ENCODE data around the gene NDUFAF8. TPM values are rescaled to one million over a fixed set of nuclear protein-coding genes. Genes with fewer than 3 reads are reported as not detected.

NDUFAF8 gene
- total and polyA plus RNA-seq, 10 of the 15 experiments (the other 5 are each of a cell fraction or from before 2014, with no cell fraction given), result 22.0 to 307 (median 106) TPM

GRCh38 chr17:81271226-81271625 is 32.1 kb downstream of the NDUFAF8 start (continued):
- TF ChIP-seq CBX3 (IDR thresholded peaks at IDR 0.05; ENCODE audit: borderline replicate concordance, low read depth) (no peak), FOXM1 (IDR thresholded peaks at IDR 0.05; ENCODE audit: low read depth, low read length) (no peak), IRF4 (IDR thresholded peaks at IDR 0.05; ENCODE audit: low read depth, low read length) (no peak), SUPT20H (IDR thresholded peaks at IDR 0.05; ENCODE audit: borderline replicate concordance, control insufficient read depth, low read depth, low read length) (no peak)

- CTCF ChIA-PET, result no interaction called here
- ATAC-seq, result no peak
- POLR2A ChIA-PET, result no interaction called here
- intact Hi-C loops (cut with micrococcal nuclease; ENCODE audit: unreplicated experiment) (no loop called here), in situ Hi-C loops (cut with MboI) (no loop called here)
- Histone ChIP-seq H3K4me3 (no peak overlapping the region), H3K4me1 (ENCODE audit: control insufficient read depth, insufficient read depth, low read length) (no peaks in the 10 kb centered on the region), H3K79me2 (ENCODE audit: control insufficient read depth, insufficient read depth, low read length) (no peaks in the 10 kb centered on the region), H4K20me1 (ENCODE audit: control insufficient read depth, insufficient read depth) (no peaks in the 10 kb centered on the region), H3K27ac (ENCODE audit: control insufficient read depth, insufficient read depth) (no peak overlapping the region), H3K27me3 (replicated peaks in 1 of 2; ENCODE audit: control insufficient read depth in 2 of 2, insufficient read depth in 2 of 2, low read length in 1 of 2) (no peaks in the 10 kb centered on the region), H3K9me3 (replicated peaks; ENCODE audit: control insufficient read depth, insufficient read depth, low read length) (no peaks in the 10 kb centered on the region), H2AFZ (ENCODE audit: control insufficient read depth, low read depth, low read length) (no peak overlapping the region), H3K4me2 (ENCODE audit: control insufficient read depth, insufficient read depth) (no peak overlapping the region), H3K36me3 (ENCODE audit: control insufficient read depth in 2 of 2, insufficient read depth in 2 of 2, low read length in 1 of 2) (peaks cover 14 to 18% of the 10 kb centered on the region in 2 experiments), H3K9ac (ENCODE audit: control insufficient read depth, insufficient read depth, low read length) (no peak overlapping the region)
- DNase-seq (ENCODE audit: low read depth, low spot score), result no peak
- SMC1A ChIA-PET (ENCODE audit: uncharacterized antibody, unreplicated experiment), result no interaction called here
- TF ChIP-seq DPF2 (IDR thresholded peaks at IDR 0.05) (no peak), JUNB (IDR thresholded peaks at IDR 0.05) (no peak), NFYB (IDR thresholded peaks at IDR 0.05; ENCODE audit: insufficient read depth, low read depth, low read length) (no peak), EP300 (IDR thresholded peaks at IDR 0.05; ENCODE audit: borderline replicate concordance in 1 of 2, control insufficient read depth in 1 of 2, low read depth in 2 of 2, low read length in 2 of 2) (no peak), SRF (IDR thresholded peaks at IDR 0.05; ENCODE audit: low read depth in 2 of 2, low read length in 2 of 2) (no peak), RCOR1 (conservative IDR thresholded peaks at IDR 0.05; ENCODE audit: low read depth, low read length) (no peak), ATF7 (IDR thresholded peaks at IDR 0.05; ENCODE audit: low read depth) (no peak), NFXL1 (IDR thresholded peaks at IDR 0.05; ENCODE audit: borderline replicate concordance) (no peak), POLR2AphosphoS2 (IDR thresholded peaks at IDR 0.05; ENCODE audit: low read depth, low read length) (no peak), BCLAF1 (IDR thresholded peaks at IDR 0.05) (no peak), SMARCA5 (IDR thresholded peaks at IDR 0.05) (no peak), BHLHE40 (IDR thresholded peaks at IDR 0.05; ENCODE audit: borderline replicate concordance in 1 of 2, low read depth in 2 of 2, low read length in 1 of 2) (no peak), PML (IDR thresholded peaks at IDR 0.05; ENCODE audit: low read length) (no peak), FOXK2 (IDR thresholded peaks at IDR 0.05) (no peak), LARP7 (IDR thresholded peaks at IDR 0.05) (no peak)
- BruUV-seq (replicated peaks), result no TSS peak
- FAIRE-seq, result no peak
- RAD21 ChIA-PET (ENCODE audit: unreplicated experiment), result no interaction called here
- 96% methylated on average over 12 of the region's 12 CpGs for WGBS (ENCODE audit: insufficient coverage, insufficient replicate concordance, low lambda C conversion rate, missing lambda C conversion rate)
These were observed 33.5 kb downstream of the NDUFAF8 start for GRCh38 chr17:81272616-81273015.

Measured in GM12878 (cell line).